Ammon's horn (tissue), 1 donor: ENCODE results near the gene FOXJ1.
A peak's percentile ranks its signal among the peaks of the same experiment; 100 is the strongest.

ENCODE experiments used
- DNase-seq: peaks from one replicate; pipeline ENCODE4 v3.0.0-alpha.2; 2016; ENCODE audit warnings: low spot score

Gene FOXJ1

GRCh38 chr17:76160896-76161528 is 20.0 kb upstream of the FOXJ1 start:
- no peak for DNase-seq

- DNase-seq = no peak
Measured at GRCh38 chr17:76159157-76159556, 18.1 kb upstream of the FOXJ1 start.

- DNase-seq = no peak
Measured at GRCh38 chr17:76157759-76158158, 16.7 kb upstream of the FOXJ1 start.

- no peak for DNase-seq
Measured at GRCh38 chr17:76156662-76156991, 15.6 kb upstream of the FOXJ1 start.

- DNase-seq = no peak
Measured at GRCh38 chr17:76155988-76156661, 15.1 kb upstream of the FOXJ1 start.

- no peak for DNase-seq
Measured at GRCh38 chr17:76154936-76155845, 14.1 kb upstream of the FOXJ1 start.

GRCh38 chr17:76154292-76154691 is 13.2 kb upstream of the FOXJ1 start:
- DNase-seq = no peak

- no peak for DNase-seq
Measured at GRCh38 chr17:76153640-76154039, 12.6 kb upstream of the FOXJ1 start.

GRCh38 chr17:76153202-76153601 is 12.2 kb upstream of the FOXJ1 start:
- no peak for DNase-seq

GRCh38 chr17:76152591-76152990 is 11.5 kb upstream of the FOXJ1 start:
- DNase-seq = peak; percentile 38

- DNase-seq = no peak
Measured at GRCh38 chr17:76151896-76152454, 10.9 kb upstream of the FOXJ1 start.

- DNase-seq = no peak
Measured at GRCh38 chr17:76150712-76151622, 9.9 kb upstream of the FOXJ1 start.

- no peak for DNase-seq
Measured at GRCh38 chr17:76149214-76149613, 8.2 kb upstream of the FOXJ1 start.

GRCh38 chr17:76148015-76148326 is 6.9 kb upstream of the FOXJ1 start:
- DNase-seq = no peak

- no peak for DNase-seq
Measured at GRCh38 chr17:76147211-76148014, 6.4 kb upstream of the FOXJ1 start.

GRCh38 chr17:76146053-76146851 is 5.2 kb upstream of the FOXJ1 start:
- DNase-seq = no peak

GRCh38 chr17:76145231-76146052 is 4.4 kb upstream of the FOXJ1 start:
- no peak for DNase-seq

GRCh38 chr17:76142585-76143041 is 1.6 kb upstream of the FOXJ1 start:
- DNase-seq = no peak

GRCh38 chr17:76142039-76142584 is 1.1 kb upstream of the FOXJ1 start:
- no peak for DNase-seq
